Stimulated activated CD4-positive, alpha-beta T cell treated with anti-CD3 and anti-CD28 coated beads, Interleukin-12 subunit alpha, Interleukin-12 subunit beta, amount 100 ng/mL, for 24 hours (primary cell): Measurements from ENCODE around the gene EIF6.
"Not testable (repeated sequence)": the region's sequence is repeated elsewhere in the genome, so short reads cannot be mapped to it uniquely, and the experiment has no call there.

Experiments used
- DNase-seq, 2 experiments: peaks; one replicate each; pipeline ENCODE4 v3.0.0-alpha.2; 2020; ENCODE audit warnings: low read depth in 2 of 2

The EIF6 gene

DNA sequence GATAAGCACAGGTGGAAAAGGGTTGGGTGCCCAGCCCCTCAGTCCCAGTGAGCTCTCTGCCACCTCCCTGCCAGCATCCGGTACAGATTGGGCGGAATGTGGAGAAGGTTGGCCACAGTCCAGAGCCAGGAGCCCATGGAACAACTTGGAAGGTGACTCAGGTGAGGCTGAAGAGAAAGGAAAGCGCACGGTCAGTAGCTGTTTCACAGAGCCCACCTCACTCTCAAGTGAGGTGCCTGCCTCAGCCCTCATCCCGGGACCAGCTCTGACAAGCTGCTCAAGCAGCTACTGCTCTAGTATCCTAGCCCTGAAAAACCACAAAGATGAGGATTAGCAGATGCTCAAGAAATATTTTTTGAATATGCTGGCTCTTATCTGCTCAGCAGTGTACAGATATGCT lies 5.5 kb downstream of the EIF6 start:
- no peak for DNase-seq

- DNase-seq = peak; percentile 80 to 84
Observed at GRCh38 chr20:35277531-35278395, 6.8 kb downstream of the EIF6 start, which contains the start of gene MMP24OS. Gene MMP24OS (minus strand): TSS chr20:35278122. CDS start chr20:35277929, 193 bp downstream.

DNA sequence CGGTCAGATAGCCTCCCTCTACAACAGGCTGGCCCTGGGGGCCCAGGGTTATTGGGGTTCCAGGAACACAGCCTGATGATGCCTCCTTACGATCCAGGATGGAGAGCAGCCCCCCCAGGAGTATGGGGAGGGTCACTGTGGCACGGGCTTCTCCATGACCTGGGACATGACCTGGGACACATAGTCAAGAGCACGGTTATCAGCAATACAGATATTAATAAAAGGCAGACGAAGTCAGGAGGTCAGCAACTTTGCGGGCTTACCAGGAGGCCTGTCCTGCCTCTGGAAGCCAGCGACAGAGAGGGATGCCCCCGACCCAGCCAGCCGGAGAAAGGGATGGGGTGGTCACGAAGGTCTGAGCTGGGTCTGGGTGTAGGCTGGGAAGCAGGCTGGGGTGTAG lies 7.4 kb downstream of the EIF6 start:
- no peak for DNase-seq

- no peak for DNase-seq
Observed at GRCh38 chr20:35276408-35276807, 8.2 kb downstream of the EIF6 start.

DNA sequence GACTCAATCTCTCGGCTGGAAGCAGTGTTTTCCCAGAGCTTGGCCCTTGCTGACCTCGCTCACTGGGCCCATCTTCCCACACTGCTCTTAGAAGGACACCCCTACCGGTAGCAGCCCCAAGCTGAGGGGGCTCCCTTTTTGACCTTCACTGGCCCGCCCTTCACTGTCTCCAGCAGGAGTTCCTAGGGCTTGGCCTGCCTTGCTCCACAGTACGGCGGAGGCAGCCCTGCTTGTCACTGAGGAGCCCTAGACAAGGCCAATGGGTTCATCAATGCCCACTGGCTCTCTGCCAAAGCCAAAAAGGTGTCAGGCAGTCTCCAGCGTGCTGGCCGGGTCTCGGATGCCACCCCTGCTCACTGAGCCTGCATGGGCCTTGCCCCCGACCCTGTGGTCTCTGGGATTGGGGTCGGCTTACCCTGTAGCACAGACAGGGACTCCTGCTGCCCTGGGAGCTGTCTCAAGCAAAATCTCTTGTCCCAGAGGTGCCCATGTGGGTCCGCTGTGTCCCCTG lies 8.8 kb downstream of the EIF6 start:
- no peak for DNase-seq

DNA sequence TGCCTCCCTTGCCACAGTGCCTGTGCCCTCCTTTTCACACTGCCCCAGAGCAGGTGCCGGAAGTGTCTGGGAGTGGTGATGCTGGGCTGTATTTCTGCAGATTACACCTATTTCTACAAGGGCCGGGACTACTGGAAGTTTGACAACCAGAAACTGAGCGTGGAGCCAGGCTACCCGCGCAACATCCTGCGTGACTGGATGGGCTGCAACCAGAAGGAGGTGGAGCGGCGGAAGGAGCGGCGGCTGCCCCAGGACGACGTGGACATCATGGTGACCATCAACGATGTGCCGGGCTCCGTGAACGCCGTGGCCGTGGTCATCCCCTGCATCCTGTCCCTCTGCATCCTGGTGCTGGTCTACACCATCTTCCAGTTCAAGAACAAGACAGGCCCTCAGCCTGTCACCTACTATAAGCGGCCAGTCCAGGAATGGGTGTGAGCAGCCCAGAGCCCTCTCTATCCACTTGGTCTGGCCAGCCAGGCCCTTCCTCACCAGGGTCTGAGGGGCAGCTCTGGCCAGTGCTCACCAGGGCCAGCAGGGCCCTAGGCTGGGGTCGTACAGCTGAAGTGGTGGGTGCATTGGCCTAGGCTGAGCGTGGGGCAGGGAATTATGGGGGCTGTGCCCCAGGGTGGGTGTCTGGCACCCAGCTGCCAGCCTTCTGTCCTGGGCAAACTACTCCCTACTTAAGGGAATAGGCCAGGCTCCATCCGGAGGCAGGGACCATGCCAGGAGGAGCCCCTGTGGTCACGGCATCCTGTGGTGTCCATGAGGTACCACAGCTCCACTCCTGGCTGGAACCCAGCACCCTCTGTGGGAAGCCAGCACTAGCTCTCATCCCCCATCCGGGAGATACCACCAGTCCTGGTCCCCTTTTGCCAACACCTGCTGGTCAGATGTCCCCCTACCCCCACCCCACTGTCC lies 10.1 kb downstream of the EIF6 start:
- DNase-seq = no peak

GRCh38 chr20:35273449-35274171 lies 11.0 kb downstream of the EIF6 start:
- DNase-seq = no peak

DNA sequence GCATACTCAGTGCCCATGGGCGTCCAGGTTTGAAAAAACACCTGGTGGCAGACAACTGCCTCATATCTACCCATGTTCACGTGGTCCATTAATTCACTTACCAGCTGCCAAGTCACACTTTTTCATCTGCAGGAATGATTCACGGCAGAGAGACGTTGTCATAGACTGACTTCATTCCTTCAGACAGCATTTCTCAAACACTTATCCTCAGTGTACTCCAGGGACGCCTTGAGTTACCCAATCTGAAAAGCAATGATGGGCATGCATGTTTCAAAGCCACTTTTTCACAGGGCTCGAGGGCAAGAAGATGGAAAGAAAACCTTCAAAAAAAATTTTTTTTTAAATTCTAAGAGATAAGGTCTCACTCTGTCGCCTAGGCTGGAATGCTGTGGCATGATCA lies 12.7 kb downstream of the EIF6 start:
- no peak for DNase-seq

- no peak for DNase-seq
Observed at GRCh38 chr20:35271073-35271882, 13.3 kb downstream of the EIF6 start.

DNA sequence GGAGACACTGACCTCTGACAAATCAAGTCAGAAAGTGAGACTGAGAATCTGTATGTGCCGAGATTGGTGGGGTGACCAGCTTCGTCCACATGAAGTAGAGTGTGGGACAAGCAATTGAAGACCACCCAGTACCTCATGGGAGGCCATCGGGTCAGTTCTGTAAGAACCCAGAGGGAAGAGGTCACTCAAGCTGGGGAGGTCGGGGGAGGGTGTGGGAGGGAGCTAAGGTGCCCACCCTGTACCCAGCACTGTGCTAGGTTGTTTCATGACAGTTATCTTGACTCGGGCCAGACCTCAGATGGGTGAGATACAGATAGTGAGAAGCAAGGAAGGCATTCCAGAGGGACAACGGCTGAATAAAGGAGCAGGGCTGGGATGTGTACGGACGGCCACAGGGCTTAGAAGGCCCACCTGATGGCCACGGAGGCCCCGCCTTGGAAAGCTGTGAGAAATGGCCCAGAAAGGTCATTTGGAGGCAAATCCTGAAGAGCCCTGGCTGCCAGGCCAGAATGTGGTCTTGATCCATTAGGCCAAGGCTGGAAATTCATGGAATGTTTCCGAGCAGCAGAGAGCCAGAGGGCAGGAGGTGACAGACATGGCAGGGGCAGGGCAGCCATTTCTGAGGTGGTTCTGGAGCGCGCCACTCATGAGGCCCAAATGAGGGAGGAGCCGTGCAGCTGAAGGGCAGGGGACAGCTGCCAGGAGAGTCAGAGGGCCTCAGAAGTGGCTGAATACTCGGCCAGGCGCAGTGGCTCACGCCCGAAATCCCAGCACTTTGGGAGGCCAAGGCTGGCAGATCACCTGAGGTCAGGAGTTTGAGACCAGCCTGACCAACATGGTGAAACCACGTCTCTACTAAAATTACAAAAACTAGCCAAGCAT lies 14.3 kb downstream of the EIF6 start:
- no peak for DNase-seq

DNA sequence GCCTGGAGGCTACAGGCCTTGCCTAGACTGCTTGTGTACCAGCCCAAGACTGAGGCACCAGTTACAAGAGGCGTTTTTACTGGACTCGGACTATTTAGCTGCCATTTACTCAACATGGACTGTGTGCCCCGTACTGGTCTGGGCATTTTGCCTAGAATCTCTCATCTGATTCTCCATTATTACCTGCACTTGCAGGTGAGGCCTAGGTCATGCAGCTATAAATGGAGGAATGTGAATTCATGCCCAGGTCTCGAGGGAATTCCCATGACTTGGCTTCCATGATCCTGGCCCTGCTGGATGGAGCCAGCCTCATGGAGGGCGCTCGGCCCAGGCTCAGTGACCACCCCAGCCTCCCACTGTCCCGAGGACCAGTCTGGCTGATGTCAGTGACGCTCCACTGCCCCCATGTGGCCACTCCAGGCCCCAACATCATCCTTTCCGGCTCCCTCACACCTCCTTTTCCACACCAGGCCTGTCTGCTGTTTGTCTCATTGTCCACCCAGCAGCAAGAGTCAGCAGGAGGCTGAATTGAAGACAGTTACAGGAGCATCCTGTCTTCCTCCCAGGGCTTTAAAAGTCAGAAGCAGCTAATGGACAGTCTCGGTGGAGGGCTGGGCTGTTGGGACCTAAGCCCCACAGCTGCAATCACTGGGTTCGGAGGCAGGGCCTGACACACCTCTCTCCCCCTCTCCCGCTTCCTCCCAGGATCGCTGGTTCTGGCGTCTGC lies 15.4 kb downstream of the EIF6 start:
- peak in 1 of 2 experiments; percentile 43 for DNase-seq

- DNase-seq = no peak
Observed at GRCh38 chr20:35267092-35267491, 17.5 kb downstream of the EIF6 start.

DNA sequence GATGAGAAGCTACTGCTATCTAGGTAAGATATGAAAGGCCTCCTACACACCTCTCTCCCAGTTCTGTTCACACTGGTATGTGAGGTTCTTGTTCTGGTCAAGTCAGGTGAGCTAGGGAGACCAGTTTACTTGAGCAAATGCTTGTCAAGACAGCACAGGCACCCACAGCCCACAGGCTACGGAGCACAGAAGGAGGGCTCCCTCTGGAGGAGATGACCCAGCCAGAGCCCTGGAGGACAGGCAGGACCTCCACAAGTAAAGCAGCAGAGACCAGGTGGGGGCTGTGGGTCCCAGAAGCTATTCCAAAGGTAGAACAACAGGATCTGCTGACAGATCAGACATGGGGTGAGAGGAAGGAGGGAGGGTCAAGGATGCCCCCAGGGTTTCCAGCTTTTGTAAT lies 19.8 kb downstream of the EIF6 start:
- DNase-seq = no peak

- DNase-seq = no peak
Observed at GRCh38 chr20:35263532-35264341, 20.8 kb downstream of the EIF6 start.

DNA sequence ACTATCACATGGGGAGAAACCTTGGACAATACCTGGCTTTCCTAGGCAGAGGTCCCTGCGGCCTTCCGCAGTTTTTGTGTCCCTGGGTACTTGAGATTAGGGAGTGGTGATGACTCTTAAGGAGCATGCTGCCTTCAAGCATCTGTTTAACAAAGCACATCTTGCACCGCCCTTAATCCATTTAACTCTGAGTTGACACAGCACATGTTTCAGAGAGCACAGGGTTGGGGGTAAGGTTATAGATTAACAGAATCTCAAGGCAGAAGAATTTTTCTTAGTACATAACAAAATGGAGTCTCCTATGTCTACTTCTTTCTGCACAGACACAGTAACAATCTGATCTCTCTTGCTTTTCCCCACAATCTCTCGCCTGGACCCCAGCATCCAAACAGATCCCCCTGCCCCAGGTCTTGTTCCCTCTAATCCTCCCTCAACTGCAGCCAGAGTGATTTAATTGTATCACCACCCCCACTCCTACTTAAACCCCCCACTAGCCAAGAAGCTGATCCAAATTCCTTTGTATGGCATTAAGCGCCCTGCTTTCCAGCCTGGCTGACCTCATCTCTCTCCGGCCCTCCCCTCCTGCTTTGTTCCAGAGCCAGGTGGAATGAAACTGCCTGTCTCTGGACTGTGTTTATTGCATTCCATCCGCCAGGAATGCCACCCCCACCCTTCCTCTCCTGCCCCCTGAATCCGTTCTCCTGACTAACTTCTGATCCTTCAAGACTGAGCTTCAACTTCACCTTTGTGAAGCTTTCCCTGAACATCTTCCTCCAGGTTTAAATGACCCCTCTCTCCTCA lies 21.6 kb downstream of the EIF6 start:
- DNase-seq = not testable (repeated sequence)

DNA sequence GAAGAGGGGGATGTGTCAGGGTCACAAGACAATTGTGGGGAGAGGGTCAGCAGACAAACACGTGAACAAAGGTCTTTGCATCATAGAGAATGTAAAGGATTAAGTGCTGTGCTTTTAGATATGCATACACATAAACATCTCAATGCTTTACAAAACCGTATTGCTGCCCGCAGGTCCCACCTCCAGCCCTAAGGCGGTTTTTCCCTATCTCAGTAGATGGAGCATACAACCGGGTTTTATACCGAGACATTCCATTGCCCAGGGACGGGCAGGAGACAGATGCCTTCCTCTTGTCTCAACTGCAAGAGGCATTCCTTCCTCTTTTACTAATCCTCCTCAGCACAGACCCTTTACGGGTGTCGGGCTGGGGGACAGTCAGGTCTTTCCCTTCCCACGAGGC lies 22.3 kb downstream of the EIF6 start:
- not testable (repeated sequence) for DNase-seq

DNA sequence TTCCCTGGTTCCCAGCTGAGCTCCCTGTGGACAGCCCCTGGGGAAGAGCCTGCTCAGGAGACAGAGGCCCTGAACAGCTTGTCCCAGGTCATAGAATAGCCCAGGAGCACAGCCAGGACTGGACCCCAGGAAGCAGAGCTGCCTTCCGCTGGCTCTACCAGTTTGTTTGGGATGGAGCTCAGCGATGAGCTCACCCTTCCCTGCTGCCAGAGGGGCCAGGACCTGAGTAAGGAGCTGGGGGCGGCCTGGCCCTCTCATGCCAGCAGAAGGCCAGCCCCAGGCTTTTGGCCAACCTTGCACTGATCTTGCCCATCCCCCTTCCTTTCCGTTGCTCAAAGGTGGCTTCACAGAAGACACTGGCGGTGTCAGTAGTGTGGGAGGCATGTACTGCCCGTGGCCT lies 24.1 kb downstream of the EIF6 start:
- DNase-seq = no peak
